ENCODE measurements around the gene KLF4.
A peak's percentile ranks its signal among the peaks of the same experiment; 100 is the strongest.
"Not testable (repeated sequence)": the region's sequence is repeated elsewhere in the genome, so short reads cannot be mapped to it uniquely, and the experiment has no call there.

The KLF4 gene

GRCh38 chr9:107492381-107492970, 2.9 kb upstream of the KLF4 start:
- no peak overlapping the region for H3K4me3 ChIP-seq (ENCODE audit: control insufficient read depth in 1 of 7, extremely low read depth in 1 of 7, insufficient read depth in 4 of 7, low read depth in 2 of 7, low read length in 6 of 7)
- peaks cover 8 to 64% (median 26%) of the 10 kb centered on the region in 5 experiments for H3K27me3 ChIP-seq (replicated peaks in 2 of 5; ENCODE audit: control insufficient read depth in 4 of 5, insufficient read depth in 5 of 5, low read length in 4 of 5)
- H3K4me1 ChIP-seq (ENCODE audit: control extremely low read depth in 1 of 4, control insufficient read depth in 4 of 4, insufficient read depth in 4 of 4, low read length in 3 of 4), result peaks cover 0 to 37% (median 34%) of the 10 kb centered on the region in 4 experiments
- CTCF ChIA-PET, result interaction anchor here (1.0 kb wide), 1 partner anchor 27 kb away, joined by 4 read pairs; no protein-coding TSS in a partner anchor
- DNase-seq, result no peak
- WGBS (ENCODE audit: insufficient coverage), result 88% methylated on average over 3 of the region's 4 CpGs
- POLR2A ChIA-PET, result no interaction called here
- peaks cover 0 to 6% (median 0%) of the 10 kb centered on the region in 5 experiments for H3K9me3 ChIP-seq (ENCODE audit: control extremely low read depth in 1 of 5, control insufficient read depth in 4 of 5, insufficient read depth in 2 of 5, low read depth in 1 of 5, low read length in 4 of 5)
- H3K27ac ChIP-seq (ENCODE audit: insufficient read depth in 1 of 2, low read depth in 1 of 2, low read length in 2 of 2, poor library complexity in 1 of 2, severe bottlenecking in 2 of 2), result no peak overlapping the region
- no peaks in the 10 kb centered on the region for H3K36me3 ChIP-seq (ENCODE audit: control insufficient read depth in 4 of 4, insufficient read depth in 4 of 4, low read length in 3 of 4)

- H3K4me3 ChIP-seq (ENCODE audit: control insufficient read depth in 1 of 7, extremely low read depth in 1 of 7, insufficient read depth in 4 of 7, low read depth in 2 of 7, low read length in 6 of 7), result peak overlapping the region in 5 of 7 experiments; percentile 37 to 79 (median 64)
- ChIA-PET POLR2A (no interaction called here), CTCF (interaction anchor here (1.0 kb wide), 1 partner anchor 25 kb away, joined by 4 read pairs; no protein-coding TSS in a partner anchor)
- peaks cover 0 to 7% (median 0%) of the 10 kb centered on the region in 4 experiments for H3K36me3 ChIP-seq (ENCODE audit: control insufficient read depth in 4 of 4, insufficient read depth in 4 of 4, low read length in 3 of 4)
- no peak overlapping the region for H3K27ac ChIP-seq (ENCODE audit: insufficient read depth in 1 of 2, low read depth in 1 of 2, low read length in 2 of 2, poor library complexity in 1 of 2, severe bottlenecking in 2 of 2)
- H3K27me3 ChIP-seq (replicated peaks in 2 of 5; ENCODE audit: control insufficient read depth in 4 of 5, insufficient read depth in 5 of 5, low read length in 4 of 5), result peaks cover 8 to 75% (median 30%) of the 10 kb centered on the region in 5 experiments
- peak in 2 of 3 donors; percentile 46 to 51 for DNase-seq
- WGBS (ENCODE audit: insufficient coverage), result 29% methylated on average over 27 of the region's 43 CpGs
- peaks cover 0 to 41% (median 36%) of the 10 kb centered on the region in 4 experiments for H3K4me1 ChIP-seq (ENCODE audit: control extremely low read depth in 1 of 4, control insufficient read depth in 4 of 4, insufficient read depth in 4 of 4, low read length in 3 of 4)
- peaks cover 0 to 6% (median 0%) of the 10 kb centered on the region in 5 experiments for H3K9me3 ChIP-seq (ENCODE audit: control extremely low read depth in 1 of 5, control insufficient read depth in 4 of 5, insufficient read depth in 2 of 5, low read depth in 1 of 5, low read length in 4 of 5)
Measured at GRCh38 chr9:107491081-107492053, 1.8 kb upstream of the KLF4 start.

GRCh38 chr9:107490606-107490970, 1.0 kb upstream of the KLF4 start:
- peaks cover 7 to 80% (median 33%) of the 10 kb centered on the region in 5 experiments for H3K27me3 ChIP-seq (replicated peaks in 2 of 5; ENCODE audit: control insufficient read depth in 4 of 5, insufficient read depth in 5 of 5, low read length in 4 of 5)
- H3K9me3 ChIP-seq (ENCODE audit: control extremely low read depth in 1 of 5, control insufficient read depth in 4 of 5, insufficient read depth in 2 of 5, low read depth in 1 of 5, low read length in 4 of 5); CTCF ChIA-PET; POLR2A ChIA-PET; H3K36me3 ChIP-seq (ENCODE audit: control insufficient read depth in 4 of 4, insufficient read depth in 4 of 4, low read length in 3 of 4); H3K27ac ChIP-seq (ENCODE audit: insufficient read depth in 1 of 2, low read depth in 1 of 2, low read length in 2 of 2, poor library complexity in 1 of 2, severe bottlenecking in 2 of 2): not testable (repeated sequence)
- peak overlapping the region; percentile 33 to 71 (median 64) for H3K4me3 ChIP-seq (ENCODE audit: control insufficient read depth in 1 of 7, extremely low read depth in 1 of 7, insufficient read depth in 4 of 7, low read depth in 2 of 7, low read length in 6 of 7)
- WGBS (ENCODE audit: insufficient coverage), result 6% methylated on average over 16 of the region's 23 CpGs
- DNase-seq, result peak in 1 of 3 donors; percentile 31
- H3K4me1 ChIP-seq (ENCODE audit: control extremely low read depth in 1 of 4, control insufficient read depth in 4 of 4, insufficient read depth in 4 of 4, low read length in 3 of 4), result peaks cover 0 to 41% (median 36%) of the 10 kb centered on the region in 4 experiments

DNA sequence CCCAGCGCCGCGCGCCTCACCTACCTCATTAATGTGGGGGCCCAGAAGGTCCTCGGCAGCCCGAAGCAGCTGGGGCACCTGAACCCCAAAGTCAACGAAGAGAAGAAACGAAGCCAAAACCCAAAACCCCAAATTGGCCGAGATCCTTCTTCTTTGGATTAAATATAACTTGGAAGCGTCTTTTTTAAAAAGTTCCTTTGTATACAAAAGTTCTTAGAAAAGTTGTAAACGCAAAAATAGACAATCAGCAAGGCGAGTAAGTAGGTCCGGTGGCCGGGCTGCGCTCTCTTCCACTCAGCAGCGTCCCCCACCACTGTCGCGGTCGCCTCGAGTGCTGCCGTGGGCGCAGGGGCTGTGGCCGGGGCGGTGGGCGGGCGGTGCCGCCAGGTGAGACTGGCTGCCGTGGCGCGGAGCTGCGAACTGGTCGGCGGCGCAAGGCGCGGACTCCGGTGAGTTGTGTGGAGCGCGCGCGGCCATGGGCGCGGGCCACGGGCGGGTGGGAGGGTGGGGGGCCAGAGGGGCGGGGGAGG, 360 bp downstream of the KLF4 start:
- DNase-seq, result no peak
- CTCF ChIA-PET, result interaction anchor here (1.4 kb wide), 1 partner anchor 10 kb away, joined by 4 read pairs; no protein-coding TSS in a partner anchor
- Histone ChIP-seq H3K4me1 (ENCODE audit: control extremely low read depth in 1 of 4, control insufficient read depth in 4 of 4, insufficient read depth in 4 of 4, low read length in 3 of 4) (peaks cover 0 to 41% (median 36%) of the 10 kb centered on the region in 4 experiments), H3K36me3 (ENCODE audit: control insufficient read depth in 4 of 4, insufficient read depth in 4 of 4, low read length in 3 of 4) (peaks cover 0 to 13% (median 0%) of the 10 kb centered on the region in 4 experiments), H3K4me3 (ENCODE audit: control insufficient read depth in 1 of 7, extremely low read depth in 1 of 7, insufficient read depth in 4 of 7, low read depth in 2 of 7, low read length in 6 of 7) (peak overlapping the region; percentile 37 to 91 (median 74)), H3K27me3 (replicated peaks in 2 of 5; ENCODE audit: control insufficient read depth in 4 of 5, insufficient read depth in 5 of 5, low read length in 4 of 5) (peaks cover 3 to 71% (median 34%) of the 10 kb centered on the region in 5 experiments), H3K27ac (ENCODE audit: insufficient read depth in 1 of 2, low read depth in 1 of 2, low read length in 2 of 2, poor library complexity in 1 of 2, severe bottlenecking in 2 of 2) (peak overlapping the region; percentile 58 to 75), H3K9me3 (ENCODE audit: control extremely low read depth in 1 of 5, control insufficient read depth in 4 of 5, insufficient read depth in 2 of 5, low read depth in 1 of 5, low read length in 4 of 5) (peaks cover 0 to 6% (median 0%) of the 10 kb centered on the region in 5 experiments)
- WGBS (ENCODE audit: insufficient coverage), result 1% methylated on average over 34 of the region's 46 CpGs
- POLR2A ChIA-PET, result no interaction called here

DNA sequence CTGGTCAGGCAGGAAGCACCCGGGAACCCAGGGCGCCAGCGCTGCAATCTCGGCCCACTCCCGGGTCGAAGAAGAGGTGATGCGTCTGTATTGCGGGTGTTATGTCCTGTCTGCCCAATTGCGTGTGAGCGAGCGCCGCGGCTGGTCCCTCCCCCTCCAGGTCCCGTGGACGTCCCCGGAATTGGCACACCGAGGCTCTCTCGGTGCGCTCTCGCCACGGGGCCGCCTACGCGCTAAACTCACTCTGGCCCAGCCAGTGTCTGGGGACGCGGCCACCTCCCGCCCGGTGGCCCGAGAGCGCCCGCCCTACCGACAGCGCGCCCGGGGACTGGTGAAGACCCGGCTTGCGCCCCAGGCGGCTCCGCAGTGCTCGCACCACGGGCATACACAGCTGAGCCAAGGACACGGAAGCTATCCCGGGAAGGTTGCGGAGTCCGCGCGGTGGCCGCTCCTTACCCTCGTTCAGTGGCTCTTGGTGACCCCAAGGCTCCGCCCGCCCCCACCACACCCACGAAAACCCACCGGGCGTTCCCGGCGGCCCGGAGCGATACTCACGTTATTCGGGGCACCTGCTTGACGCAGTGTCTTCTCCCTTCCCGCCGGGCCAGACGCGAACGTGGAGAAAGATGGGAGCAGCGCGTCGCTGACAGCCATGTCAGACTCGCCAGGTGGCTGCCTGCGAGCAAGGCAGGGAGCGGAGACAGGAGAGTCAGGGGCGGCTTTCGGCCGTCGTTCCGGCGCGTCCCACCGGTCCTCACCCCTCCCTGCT, 1.0 kb downstream of the KLF4 start:
- H3K36me3 ChIP-seq (ENCODE audit: control insufficient read depth in 4 of 4, insufficient read depth in 4 of 4, low read length in 3 of 4), result peaks cover 0 to 13% (median 0%) of the 10 kb centered on the region in 4 experiments
- peak overlapping the region; percentile 58 to 75 for H3K27ac ChIP-seq (ENCODE audit: insufficient read depth in 1 of 2, low read depth in 1 of 2, low read length in 2 of 2, poor library complexity in 1 of 2, severe bottlenecking in 2 of 2)
- DNase-seq, result peak in 2 of 3 donors; percentile 65 to 72
- peaks cover 0 to 41% (median 36%) of the 10 kb centered on the region in 4 experiments for H3K4me1 ChIP-seq (ENCODE audit: control extremely low read depth in 1 of 4, control insufficient read depth in 4 of 4, insufficient read depth in 4 of 4, low read length in 3 of 4)
- CTCF ChIA-PET, result interaction anchor here (1.0 to 2.0 kb wide), 3 partner anchors 10 to 1326 kb away, joined by 3 to 7 read pairs (median 4); no protein-coding TSS in a partner anchor
- H3K9me3 ChIP-seq (ENCODE audit: control extremely low read depth in 1 of 5, control insufficient read depth in 4 of 5, insufficient read depth in 2 of 5, low read depth in 1 of 5, low read length in 4 of 5), result peaks cover 0 to 6% (median 0%) of the 10 kb centered on the region in 5 experiments
- H3K27me3 ChIP-seq (replicated peaks in 2 of 5; ENCODE audit: control insufficient read depth in 4 of 5, insufficient read depth in 5 of 5, low read length in 4 of 5), result peaks cover 0 to 68% (median 34%) of the 10 kb centered on the region in 5 experiments
- H3K4me3 ChIP-seq (ENCODE audit: control insufficient read depth in 1 of 7, extremely low read depth in 1 of 7, insufficient read depth in 4 of 7, low read depth in 2 of 7, low read length in 6 of 7), result peak overlapping the region; percentile 37 to 91 (median 74)
- WGBS (ENCODE audit: insufficient coverage), result under 1% methylated on average over 70 of the region's 80 CpGs
- POLR2A ChIA-PET, result no interaction called here
